SU-DHL-6 (cell line): ENCODE measurements around the gene NME1.
A peak's percentile ranks its signal among the peaks of the same experiment; 100 is the strongest.

Experiments
- H2AFZ ChIP-seq: fragments of 200-600 bp; sonication (generic); 2 replicates; pipeline ENCODE4 v1.6.1; 2014; ENCODE audit warnings: low read depth, mild to moderate bottlenecking, moderate library complexity, mixed read lengths, antibody characterized with exemption, low read length; ENCODE audit not compliant: severe bottlenecking
- H3F3A ChIP-seq: fragments of 200-600 bp; shearing (Covaris generic); 2 replicates; pipeline ENCODE4 v1.6.0; 2016; ENCODE audit warnings: antibody characterized with exemption, mild to moderate bottlenecking; ENCODE audit not compliant: insufficient read depth
- H3K27ac ChIP-seq: fragments of 200-600 bp; sonication (generic); 2 replicates; pipeline ENCODE4 v1.5.1; 2016; ENCODE audit warnings: low read depth, mild to moderate bottlenecking, low read length, moderate library complexity, mixed read lengths
- H3K27me3 ChIP-seq: fragments of 200-600 bp; sonication (generic), shearing (Covaris generic); 2 replicates; pipeline ENCODE4 v1.6.0; 2014; ENCODE audit warnings: mild to moderate bottlenecking, low read length
- H3K36me3 ChIP-seq: fragments of 200-600 bp; sonication (generic); 2 replicates; pipeline ENCODE4 v1.6.1; 2014; ENCODE audit warnings: mild to moderate bottlenecking, low read length, mixed read lengths
- H3K4me2 ChIP-seq: fragments of 300-600, 200-600 bp; shearing (Covaris generic), sonication (generic); 2 replicates; pipeline ENCODE4 v1.6.0; 2014; ENCODE audit warnings: low read length, low read depth, mild to moderate bottlenecking; ENCODE audit not compliant: poor library complexity, severe bottlenecking
- H3K4me3 ChIP-seq: fragments of 200-600 bp; sonication (generic); 2 replicates; pipeline ENCODE4 v1.5.1; 2014; ENCODE audit warnings: antibody characterized with exemption, low read length, mild to moderate bottlenecking, mixed read lengths; ENCODE audit not compliant: insufficient read depth, poor library complexity, severe bottlenecking
- H3K79me2 ChIP-seq: fragments of 200-600 bp; sonication (generic); 2 replicates; pipeline ENCODE4 v1.6.1; 2014; ENCODE audit warnings: mild to moderate bottlenecking, low read length, moderate library complexity; ENCODE audit not compliant: insufficient read depth
- H3K9ac ChIP-seq: fragments of 200-600 bp; sonication (generic); 2 replicates; pipeline ENCODE4 v1.7.0; 2014; ENCODE audit warnings: mild to moderate bottlenecking, low read length
- H3K9me2 ChIP-seq: fragments of 200-600 bp; sonication (generic); replicated peaks from 2 replicates; pipeline ENCODE4 v1.6.1; 2014; ENCODE audit warnings: low read length; ENCODE audit not compliant: insufficient read depth
- H3K9me3 ChIP-seq: fragments of 200-600 bp; sonication (generic); 2 replicates; pipeline ENCODE4 v1.6.1; 2014; ENCODE audit warnings: low read length, mixed read lengths; ENCODE audit not compliant: insufficient read depth
- H4K20me1 ChIP-seq: fragments of 200-600 bp; sonication (generic); 2 replicates; pipeline ENCODE4 v1.6.1; 2014; ENCODE audit warnings: low read depth, mild to moderate bottlenecking, antibody characterized with exemption, low read length, moderate library complexity, mixed read lengths
- EZH2phosphoT487 ChIP-seq: fragments of 200-600 bp; sonication (generic), shearing (Covaris generic); conservative IDR thresholded peaks from 2 replicates; pipeline ENCODE4 v1.6.1; 2018; ENCODE audit warnings: mild to moderate bottlenecking, antibody characterized with exemption, low read length, moderate library complexity, mixed read lengths
- TF ChIP-seq, protein P1 (sequence below): fragments of 200-600 bp; sonication (generic); IDR thresholded peaks from one replicate; pipeline ENCODE4 v1.5.1; 2017; ENCODE audit warnings: antibody characterized with exemption, mild to moderate bottlenecking, low read length, moderate library complexity; ENCODE audit not compliant: insufficient read depth, poor library complexity, severe bottlenecking

The NME1 gene

GRCh38 chr17:51150932-51151331, 2.4 kb upstream of the NME1 start:
- no peak overlapping the region for H3K4me2 ChIP-seq
- peaks cover 3% of the 10 kb centered on the region; the same call in 1 of the 2 replicates for H3K36me3 ChIP-seq
- no peak overlapping the region for H2AFZ ChIP-seq
- no peak overlapping the region for H3K27ac ChIP-seq
- no peak overlapping the region for H3K4me3 ChIP-seq
- H3K79me2 ChIP-seq: peaks cover 26% of the 10 kb centered on the region
- no peaks in the 10 kb centered on the region for H3F3A ChIP-seq
- H4K20me1 ChIP-seq: no peaks in the 10 kb centered on the region
- no peaks in the 10 kb centered on the region for H3K9me2 ChIP-seq
- no peak for TF ChIP-seq EZH2phosphoT487
- TF ChIP-seq, protein P1, sequence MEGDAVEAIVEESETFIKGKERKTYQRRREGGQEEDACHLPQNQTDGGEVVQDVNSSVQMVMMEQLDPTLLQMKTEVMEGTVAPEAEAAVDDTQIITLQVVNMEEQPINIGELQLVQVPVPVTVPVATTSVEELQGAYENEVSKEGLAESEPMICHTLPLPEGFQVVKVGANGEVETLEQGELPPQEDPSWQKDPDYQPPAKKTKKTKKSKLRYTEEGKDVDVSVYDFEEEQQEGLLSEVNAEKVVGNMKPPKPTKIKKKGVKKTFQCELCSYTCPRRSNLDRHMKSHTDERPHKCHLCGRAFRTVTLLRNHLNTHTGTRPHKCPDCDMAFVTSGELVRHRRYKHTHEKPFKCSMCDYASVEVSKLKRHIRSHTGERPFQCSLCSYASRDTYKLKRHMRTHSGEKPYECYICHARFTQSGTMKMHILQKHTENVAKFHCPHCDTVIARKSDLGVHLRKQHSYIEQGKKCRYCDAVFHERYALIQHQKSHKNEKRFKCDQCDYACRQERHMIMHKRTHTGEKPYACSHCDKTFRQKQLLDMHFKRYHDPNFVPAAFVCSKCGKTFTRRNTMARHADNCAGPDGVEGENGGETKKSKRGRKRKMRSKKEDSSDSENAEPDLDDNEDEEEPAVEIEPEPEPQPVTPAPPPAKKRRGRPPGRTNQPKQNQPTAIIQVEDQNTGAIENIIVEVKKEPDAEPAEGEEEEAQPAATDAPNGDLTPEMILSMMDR: no peak
- no peaks in the 10 kb centered on the region for H3K27me3 ChIP-seq
- no peak overlapping the region for H3K9ac ChIP-seq
- no peaks in the 10 kb centered on the region for H3K9me3 ChIP-seq

- Histone ChIP-seq H4K20me1 (no peaks in the 10 kb centered on the region), H3K79me2 (peaks cover 44% of the 10 kb centered on the region), H3K4me2 (peak overlapping the region; percentile 88), H3K27ac (peak overlapping the region; percentile 70), H3K27me3 (no peaks in the 10 kb centered on the region), H3K36me3 (peaks cover 9% of the 10 kb centered on the region; the same call in 1 of the 2 replicates), H3K4me3 (peak overlapping the region; percentile 46), H3K9ac (peak overlapping the region; percentile 85), H2AFZ (peak overlapping the region; percentile 98), H3K9me3 (no peaks in the 10 kb centered on the region), H3K9me2 (no peaks in the 10 kb centered on the region), H3F3A (no peaks in the 10 kb centered on the region)
- no peak for TF ChIP-seq EZH2phosphoT487
- TF ChIP-seq, protein P1: no peak
These were observed 571 bp upstream of the NME1 start for GRCh38 chr17:51152766-51153209.

DNA sequence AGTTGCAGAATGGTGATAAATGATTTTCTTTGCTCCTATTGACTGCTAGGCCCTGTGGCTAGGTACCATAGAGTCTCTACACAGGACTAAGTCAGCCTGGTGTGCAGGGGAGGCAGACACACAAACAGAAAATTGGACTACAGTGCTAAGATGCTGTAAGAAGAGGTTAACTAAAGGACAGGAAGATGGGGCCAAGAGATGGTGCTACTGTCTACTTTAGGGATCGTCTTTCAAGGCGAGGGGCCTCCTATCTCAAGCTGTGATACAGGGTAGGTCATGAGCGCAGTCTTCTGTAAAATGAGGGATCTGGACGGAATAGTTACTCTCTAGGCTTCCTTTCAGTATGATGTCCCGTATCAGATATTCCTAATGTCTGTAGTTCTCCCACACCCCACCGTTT, 817 bp downstream of the NME1 start:
- H3K9ac ChIP-seq: peak overlapping the region; percentile 85
- H3K4me2 ChIP-seq: peak overlapping the region; percentile 85
- no peaks in the 10 kb centered on the region for H3F3A ChIP-seq
- peak overlapping the region; percentile 93 for H3K4me3 ChIP-seq
- H3K9me2 ChIP-seq: no peaks in the 10 kb centered on the region
- H3K36me3 ChIP-seq: peaks cover 9% of the 10 kb centered on the region; the same call in 1 of the 2 replicates
- H3K27me3 ChIP-seq: no peaks in the 10 kb centered on the region
- H2AFZ ChIP-seq: peak overlapping the region; percentile 17
- TF ChIP-seq EZH2phosphoT487: no peak
- TF ChIP-seq, protein P1: no peak
- H3K79me2 ChIP-seq: peaks cover 56% of the 10 kb centered on the region
- H3K27ac ChIP-seq: peak overlapping the region; percentile 46
- no peaks in the 10 kb centered on the region for H3K9me3 ChIP-seq
- H4K20me1 ChIP-seq: no peaks in the 10 kb centered on the region
